GM19455 (cell line): ENCODE data around the gene TRA2A.
A peak's percentile ranks its signal among the peaks of the same experiment; 100 is the strongest.
"Not testable (repeated sequence)": the region's sequence is repeated elsewhere in the genome, so short reads cannot be mapped to it uniquely, and the experiment has no call there.

Source experiments
- ATAC-seq: cut with Tn5 transposase; IDR thresholded peaks from one replicate; pipeline ENCODE4 v1.9.1; 2021; ENCODE audit not compliant: unreplicated experiment

Gene TRA2A

DNA sequence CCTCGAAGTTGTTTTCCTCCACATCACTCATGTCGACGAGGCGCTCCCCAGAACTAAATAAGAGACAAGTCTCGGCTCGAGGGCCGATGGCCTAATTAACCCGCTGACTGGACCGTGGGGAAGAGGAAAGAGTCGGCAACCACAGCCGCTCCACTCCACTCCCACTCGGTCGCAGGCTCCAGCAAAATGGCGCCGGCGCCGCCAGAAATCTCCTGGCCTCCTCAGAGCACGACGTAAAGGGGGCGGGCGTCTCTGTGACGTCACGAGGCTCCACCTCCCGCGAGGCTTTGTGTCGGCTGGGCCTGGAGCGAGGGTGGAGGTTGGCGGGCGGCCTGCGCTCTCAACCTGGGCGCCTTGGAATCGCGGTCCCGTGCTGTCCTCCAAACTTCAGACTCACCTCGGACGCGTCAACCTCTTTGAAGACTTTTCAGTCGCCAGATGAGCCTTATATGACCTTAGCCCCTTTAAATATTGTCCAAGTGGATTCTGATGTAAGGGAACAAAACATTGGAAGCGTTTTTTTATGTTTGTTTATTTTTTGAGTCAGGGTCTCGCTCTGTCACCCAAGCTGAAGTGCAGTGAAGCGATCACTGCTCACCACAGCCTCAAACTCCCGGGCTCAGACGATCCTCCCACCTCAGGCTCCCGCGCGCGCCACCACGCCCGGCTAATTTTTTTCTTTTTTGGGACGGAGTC, at the start of gene TRA2A:
Gene TRA2A (minus strand): TSS at position 188 of the 696 bp plus-strand sequence. CDS start 157 bp downstream, at position 31.
- ATAC-seq = peak; percentile 92

DNA sequence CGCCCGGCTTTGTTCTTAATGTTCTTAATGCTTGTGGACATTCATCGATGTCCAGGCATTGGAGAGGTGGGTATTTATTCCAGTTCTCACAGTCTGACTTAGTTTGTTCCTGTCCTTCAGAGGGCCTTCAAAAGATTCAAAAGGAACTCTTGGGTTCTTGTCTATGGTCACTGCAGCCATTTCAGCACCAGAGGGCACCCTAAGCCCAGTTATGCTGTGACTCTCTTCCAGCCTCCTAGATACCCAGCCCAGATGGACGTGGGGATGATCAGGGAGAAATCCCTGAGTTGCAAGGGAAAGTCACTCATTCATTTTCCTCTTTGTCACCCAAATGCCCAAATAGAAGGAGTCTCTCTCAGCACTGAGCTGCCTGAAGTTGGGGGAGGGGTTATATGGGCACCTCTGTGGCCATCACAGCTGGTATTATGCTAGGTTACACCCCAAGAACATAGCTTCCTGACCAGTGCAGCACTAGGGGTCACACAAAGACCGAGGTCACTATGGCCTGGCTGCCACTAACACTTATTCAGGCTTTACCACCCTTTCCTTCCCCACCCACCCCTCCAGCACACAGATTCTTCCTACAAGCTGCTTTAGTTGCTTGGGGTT, 38.9 kb upstream of the TRA2A start:
- peak; percentile 93 for ATAC-seq

DNA sequence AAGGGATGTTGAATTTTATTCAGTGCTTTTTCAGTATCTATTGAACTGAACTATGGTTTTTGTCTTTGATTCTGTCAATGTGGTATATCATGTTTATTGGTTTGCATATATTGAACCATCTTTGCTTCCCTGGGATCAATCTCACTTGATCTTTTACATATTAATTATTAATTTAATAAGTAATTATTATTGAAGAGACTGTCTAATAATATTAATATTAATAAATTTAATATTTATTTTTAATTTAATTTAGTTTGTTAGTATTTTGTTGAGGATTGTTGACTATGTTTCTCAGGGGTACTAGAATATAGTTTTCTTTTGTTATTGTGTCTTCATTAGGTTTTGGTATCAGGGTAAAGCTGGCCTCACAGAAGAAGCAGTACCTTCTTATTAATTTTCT, 26.5 kb upstream of the TRA2A start:
- ATAC-seq = no peak

DNA sequence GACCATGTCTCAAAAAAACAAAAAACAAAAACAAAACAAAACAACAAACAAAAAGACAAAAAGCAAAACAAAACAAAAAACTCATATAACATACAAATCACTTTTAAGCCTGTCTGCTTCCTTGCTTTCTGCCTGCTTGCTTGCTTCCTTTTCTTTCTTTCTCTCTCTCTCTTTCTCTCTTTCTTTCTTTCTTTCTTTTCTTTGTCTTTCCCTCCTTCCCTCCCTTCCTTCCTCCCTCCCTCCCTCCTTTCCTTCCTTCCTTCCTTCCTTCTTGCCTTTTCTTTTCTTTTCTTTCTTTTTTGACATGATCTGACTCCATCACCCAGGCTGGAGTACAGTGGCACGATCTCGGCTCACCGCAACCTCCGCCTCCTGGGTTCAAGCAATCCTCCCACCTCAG, 15.9 kb upstream of the TRA2A start:
- no peak for ATAC-seq

DNA sequence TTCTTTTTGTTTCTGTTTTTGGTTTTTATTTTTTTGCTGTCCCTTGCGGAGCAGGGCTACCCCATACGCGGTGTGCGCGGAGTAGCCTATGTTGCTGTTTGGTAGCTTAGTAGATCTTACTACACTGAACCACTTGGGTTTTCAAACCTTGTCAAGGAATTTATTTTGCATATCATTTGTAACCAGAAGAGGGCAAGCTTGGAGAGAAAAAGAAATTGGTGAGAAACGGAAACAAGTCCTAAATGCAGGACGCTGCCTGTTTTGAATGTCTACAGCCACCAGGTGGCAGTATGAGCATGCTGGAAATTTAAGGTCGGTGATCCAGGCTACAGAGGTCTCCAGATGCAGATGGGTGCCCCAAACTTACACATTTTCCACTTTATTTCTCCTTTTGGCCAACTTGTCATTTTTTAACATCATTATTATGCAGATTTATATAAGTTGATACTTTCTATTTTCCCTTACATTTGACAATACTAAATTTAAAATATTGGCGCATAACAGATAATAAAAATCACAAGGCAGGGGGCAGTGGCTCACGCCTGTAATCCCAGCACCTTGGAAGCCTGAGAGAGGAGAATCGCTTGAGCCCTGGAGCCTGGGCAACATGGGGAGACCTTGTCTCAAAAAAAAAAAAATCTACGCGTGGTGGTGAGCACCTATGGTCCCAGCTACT, 15.3 kb upstream of the TRA2A start:
- peak; percentile 61 for ATAC-seq

DNA sequence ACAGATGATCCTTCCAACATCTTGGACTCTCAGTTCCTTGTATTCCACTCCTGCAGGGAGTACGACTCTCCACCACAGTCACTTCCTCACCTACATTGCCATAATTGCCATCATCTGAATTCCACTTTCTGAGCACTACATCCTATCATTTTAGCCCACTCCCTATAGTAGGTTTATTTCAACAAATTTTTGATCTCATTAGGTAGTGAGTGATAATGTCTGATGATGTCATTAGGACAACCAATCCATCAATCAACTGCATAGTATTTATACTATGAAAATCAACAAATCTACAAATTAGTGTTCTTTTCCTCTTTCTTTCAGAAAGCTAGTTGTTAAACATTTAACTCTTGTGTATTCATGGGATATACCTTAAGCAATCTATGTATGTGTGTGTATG, 13.7 kb upstream of the TRA2A start:
- ATAC-seq = no peak

DNA sequence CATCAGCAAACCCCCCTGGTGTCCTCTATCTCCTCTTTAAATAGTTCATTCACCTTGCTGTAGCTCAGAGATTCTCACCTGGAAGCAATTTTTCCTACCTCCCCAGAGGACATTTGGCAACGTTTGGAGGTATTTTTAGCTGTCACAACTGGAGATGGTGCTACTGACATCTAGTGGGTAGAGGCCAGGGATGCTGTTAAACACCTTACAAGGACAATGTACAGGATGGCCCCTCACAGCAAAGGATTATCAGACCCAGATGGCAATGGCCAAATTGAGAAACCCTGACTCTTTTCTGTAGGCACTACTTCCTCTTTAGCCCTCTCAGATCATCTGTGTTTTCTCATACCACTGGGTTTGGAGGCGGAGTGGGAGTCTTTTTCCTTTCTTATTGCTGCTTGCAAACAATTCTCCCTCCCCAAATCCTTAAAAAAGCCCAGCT, 13.2 kb upstream of the TRA2A start:
- peak; percentile 69 for ATAC-seq

DNA sequence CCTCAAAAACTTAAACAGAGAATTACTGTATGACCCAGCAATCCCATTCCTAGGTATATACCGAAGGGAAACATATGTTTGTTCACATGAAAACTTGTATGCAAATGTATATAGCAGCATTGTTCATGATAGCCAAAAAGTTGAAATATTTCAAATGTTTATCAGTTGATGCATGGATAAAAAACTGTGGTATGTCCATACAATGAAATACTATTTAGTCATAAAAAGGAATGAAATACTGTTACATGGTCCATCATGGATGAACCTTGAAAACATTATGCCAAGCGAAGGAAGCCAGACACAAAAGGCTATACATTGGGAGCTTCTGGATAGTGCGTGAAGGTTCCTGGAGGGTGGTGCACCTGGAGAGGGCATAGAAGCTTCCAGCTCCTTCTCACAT, 11.0 kb upstream of the TRA2A start:
- no peak for ATAC-seq

DNA sequence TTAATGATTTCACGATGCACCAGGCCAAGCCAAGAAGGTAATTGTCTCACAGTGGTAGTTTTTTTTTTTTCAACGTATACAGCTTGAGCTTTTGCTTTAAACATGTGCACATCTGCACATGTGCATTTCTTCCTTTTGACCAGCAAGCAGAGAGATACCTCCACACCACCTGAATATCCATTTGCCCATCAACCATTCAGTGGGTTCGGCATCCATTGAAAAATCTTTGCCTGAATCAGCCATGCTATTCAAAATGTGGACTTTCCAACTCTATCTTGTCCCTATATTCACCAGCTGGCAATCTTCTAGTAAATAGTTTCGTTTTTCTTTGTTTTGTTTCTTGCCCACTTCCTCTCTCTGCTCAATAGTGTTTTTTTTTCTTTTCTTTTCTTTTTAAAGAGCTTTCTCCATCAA, 7.7 kb upstream of the TRA2A start:
- ATAC-seq = peak; percentile 60

DNA sequence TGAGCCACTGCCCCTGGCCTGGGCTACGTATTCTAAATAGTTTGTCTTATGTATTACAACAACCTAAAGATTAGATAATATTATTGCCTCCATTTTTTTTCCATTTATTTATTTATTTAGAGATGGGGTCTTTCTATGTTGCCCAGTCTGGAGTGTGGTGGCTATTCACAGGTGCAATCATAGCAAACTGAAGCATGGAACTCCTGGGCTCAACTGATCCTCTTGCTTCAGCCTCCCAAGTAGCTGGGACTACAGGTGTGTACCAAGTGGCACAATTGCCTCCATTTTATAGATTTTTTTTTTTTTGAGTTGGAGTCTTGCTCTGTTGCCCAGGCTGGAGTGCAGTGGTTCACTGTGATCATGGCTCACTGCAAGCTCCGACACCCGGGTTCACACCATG, 6.5 kb upstream of the TRA2A start:
- ATAC-seq = no peak

DNA sequence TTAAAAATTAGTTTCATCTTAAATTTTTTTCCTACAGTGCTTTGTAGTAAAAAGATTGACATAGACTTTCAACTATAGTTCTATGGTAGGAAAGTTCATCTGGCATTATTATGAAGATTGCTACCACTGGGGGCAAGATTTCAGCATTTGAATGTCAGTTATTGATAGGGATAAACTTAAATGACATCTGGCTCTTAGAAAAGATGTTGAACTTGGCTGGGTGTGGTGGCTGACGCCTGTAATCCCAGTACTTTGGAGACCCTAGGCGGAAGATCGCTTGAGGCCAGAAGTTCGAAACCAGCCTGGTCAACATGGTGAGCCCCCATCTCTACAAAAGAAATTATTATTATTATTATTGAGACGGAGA, 1.4 kb upstream of the TRA2A start:
- ATAC-seq = no peak

DNA sequence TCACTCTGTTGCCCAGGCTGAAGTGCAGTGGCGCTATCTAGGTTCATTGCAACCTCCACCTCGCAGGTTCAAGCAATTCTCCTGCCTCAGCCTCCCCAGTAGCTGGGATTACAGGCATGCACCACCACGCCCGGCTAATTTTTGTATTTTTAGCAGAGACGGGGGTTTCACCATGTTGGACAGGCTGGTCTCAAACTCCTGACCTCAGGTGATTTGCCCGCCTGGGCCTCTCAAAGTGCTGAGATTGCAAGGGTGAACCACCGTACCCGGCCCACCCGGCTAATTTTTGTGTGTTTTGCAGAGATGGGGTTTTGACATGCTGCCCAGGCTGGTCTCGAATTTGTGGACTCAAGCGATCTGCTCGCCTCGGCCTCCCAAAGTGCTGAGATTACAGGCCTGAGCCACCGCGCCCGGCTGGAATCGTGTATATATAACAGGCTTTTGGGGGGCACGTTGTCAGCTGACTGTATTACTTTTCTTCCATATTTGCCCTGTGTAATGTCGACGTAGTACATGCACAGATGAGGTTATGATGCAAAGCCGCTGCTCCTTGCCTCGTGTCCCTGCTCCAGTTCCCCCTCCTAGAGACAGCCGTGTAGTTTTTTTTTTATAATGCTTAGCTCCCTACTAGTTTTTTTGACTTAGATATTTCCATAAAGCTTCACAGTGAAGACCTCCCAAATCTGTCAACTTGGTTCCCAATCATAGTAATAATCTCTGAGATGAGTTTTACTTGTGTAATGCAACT, 883 bp upstream of the TRA2A start:
- ATAC-seq = no peak

DNA sequence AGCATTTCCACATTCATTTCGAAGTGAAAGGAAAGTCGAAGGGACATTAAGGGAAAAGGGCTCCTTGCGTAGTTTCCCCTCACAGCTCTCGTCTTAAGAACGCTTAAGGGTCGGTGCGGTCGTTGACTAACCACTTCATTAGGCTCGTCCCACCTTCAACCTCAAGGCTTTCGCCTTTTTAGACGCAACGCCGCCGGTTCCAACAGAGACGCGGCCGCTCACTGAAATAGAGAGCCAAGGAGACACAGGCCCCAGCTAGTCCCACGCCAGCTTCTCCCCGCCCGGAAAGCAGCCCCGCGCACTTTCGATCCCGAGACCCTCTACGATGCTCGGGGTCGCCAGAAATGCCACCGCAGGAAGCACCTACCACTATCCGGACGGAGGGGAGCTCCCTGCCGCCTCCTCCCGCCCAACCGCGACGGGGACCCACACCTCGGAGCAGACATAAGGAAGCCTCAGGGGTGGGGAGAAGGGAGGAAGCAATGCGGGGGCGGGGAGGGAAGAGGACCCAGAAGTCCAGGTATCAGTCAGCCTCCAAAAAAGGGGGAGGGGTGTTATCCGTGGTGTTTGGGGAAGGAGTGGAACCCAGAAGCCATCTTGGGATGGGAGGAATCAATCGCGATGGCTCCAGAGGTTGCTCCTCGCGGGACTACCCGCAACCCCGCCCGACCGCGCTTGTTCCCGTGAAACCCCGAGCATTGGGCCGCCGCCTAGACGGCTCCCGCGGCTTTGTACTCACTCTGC, 559 bp downstream of the TRA2A start:
- ATAC-seq = peak; percentile 30

DNA sequence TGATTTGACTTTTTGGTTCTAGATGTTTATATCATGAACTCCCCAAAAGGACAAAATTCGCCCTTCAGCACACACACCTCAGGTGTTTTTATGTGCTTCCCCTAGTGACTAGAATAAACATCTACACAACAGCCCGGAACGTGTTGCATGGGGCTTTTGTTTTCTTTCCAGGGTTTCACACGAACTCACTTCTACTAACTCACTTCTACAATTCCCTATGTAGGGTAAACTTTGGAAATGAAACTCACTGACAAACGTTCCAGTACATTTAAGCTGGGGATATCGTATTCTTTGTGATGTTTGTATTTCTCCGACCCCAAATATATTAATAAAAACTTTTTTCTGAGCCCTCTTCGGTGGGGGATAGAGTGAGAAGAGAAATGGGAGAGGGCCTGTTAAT, 1.4 kb downstream of the TRA2A start:
- no peak for ATAC-seq

DNA sequence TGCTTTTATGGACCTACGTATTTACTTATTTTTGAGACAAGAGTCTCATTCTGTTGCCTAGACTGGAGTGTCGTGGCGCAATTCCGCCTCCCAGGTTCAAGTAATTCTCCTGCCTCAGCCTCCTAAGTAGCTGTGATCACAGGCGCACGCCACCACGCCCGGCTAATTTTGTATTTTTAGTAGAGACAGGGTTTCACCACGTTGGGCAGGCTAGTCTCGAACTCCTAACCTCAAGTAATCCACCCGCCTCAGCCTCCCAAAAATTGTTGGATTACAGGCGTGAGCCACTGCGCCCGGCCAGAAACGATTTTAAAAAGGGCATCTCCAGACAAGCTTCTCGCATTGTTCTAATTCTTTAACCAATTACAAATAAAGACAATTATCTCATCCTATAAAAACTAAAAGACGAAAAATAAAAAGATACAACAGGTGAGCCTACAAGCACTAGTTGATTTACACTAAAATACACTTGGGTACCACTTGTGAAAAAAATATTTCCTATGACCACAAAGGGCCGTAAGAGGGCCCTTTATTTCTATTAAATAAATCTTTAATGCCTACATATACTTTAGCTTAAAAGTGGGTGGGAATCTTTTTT, 2.4 kb downstream of the TRA2A start:
- no peak for ATAC-seq

DNA sequence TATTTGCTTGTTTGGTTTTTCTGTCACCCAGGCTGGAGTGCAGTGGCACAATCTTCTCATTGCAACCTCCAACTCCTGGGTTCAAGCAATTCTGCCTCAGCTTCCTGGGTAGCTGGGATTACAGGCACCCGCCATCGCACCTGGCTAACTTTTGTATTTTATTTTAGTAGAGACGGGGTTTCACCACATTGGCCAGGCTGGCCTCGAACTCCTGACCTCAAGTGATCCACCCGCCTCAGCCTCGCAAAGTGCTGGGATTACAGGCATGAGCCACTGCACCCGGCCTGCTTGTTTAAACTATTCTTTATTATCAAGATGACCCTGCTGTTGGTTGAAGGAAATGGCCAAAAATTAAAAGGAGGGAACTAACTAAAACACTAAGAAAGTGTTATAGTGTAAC, 6.2 kb downstream of the TRA2A start:
- not testable (repeated sequence) for ATAC-seq

DNA sequence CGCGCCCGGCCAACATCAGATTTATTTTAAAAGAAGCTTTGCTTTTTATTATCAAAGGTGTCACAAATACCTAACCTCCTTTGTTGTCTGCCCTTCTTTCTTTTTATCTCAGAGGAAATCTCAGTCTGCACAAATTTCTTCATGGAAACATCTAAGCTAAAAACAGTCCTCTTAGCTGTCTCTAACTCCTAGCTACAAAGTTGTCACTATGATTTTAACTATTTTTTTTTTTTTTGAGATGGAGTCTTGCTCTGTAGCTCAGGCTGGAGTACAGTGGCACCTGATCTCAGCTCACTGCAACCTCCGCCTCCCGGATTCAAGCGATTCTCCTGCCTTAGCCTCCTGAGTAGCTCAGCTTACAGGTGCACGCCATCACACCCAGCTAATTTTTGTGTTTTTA, 7.3 kb downstream of the TRA2A start:
- ATAC-seq = no peak

DNA sequence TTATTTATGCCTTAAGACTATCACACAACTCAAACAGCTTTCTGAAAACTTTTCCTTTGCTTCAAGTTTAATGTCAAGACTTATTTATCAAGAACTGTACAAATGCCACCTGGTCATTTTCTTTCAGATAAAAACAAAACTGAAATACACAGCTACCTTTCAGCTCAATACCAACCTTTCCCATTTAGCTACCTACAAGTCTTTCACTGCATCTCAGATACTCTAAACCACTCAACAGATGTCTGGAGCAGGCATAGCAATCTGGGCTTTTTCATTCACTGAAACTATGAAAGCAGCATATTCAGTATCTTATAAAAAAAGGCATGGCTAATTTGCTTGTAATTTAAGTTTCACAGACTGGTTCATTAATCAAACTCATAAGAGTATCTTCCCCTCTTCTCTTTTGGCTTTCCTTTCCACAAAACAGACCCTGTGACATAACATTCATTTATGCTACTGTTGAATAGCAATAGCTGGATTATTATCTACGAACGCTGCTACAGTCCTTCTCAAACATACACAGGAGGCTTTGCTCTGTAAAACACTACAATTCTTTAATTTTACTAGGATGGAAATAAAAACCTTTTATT, 8.2 kb downstream of the TRA2A start:
- no peak for ATAC-seq

DNA sequence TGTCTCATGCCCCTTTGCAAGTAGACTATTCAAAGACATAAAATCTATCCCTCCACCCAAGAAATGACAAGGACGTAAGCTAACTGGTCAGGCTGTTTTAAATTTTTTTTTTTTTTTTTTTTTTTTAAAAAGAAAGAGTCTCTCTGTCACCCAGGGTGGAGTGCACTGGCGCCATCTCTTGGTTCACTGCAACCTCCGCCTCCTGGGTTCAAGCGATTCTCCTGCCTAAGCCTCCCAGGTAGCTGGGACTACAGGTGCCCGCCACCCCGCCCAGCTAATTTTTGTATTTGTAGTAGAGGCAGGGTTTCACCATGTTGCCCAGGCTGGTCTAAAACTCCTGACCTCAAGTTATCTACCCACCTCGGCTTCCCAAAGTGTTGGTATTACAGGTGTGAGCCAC, 11.2 kb downstream of the TRA2A start:
- ATAC-seq = no peak

DNA sequence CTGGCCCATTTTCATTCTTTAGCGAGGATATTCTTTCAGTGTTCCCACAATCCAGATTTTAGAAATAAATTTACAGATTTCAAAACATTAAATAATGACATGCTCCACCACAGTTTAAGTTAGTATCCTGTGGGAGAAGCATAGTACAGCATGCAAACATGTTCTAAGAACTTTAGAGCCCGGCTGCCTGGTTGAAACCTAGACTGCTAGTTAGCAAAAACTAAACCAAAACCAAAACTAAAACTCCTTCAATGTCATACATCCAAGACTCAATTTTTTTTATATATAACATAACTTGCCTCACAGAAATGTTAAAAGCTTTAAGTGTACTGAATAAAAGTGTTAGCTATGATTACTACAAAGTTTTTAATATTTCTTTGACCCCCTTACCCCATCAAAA, 17.0 kb downstream of the TRA2A start:
- peak; percentile 65 for ATAC-seq
